Fibroblast of skin of left biceps (primary cell): Measurements from ENCODE around the gene FGGY.
"Not testable (repeated sequence)": the region's sequence is repeated elsewhere in the genome, so short reads cannot be mapped to it uniquely, and the experiment has no call there.

Experiments
- DNase-seq, 2 experiments: peaks; one replicate each; pipeline ENCODE4 v3.0.0-alpha.2; 2013; ENCODE audit warnings: low read depth in 2 of 2

The FGGY gene

DNA sequence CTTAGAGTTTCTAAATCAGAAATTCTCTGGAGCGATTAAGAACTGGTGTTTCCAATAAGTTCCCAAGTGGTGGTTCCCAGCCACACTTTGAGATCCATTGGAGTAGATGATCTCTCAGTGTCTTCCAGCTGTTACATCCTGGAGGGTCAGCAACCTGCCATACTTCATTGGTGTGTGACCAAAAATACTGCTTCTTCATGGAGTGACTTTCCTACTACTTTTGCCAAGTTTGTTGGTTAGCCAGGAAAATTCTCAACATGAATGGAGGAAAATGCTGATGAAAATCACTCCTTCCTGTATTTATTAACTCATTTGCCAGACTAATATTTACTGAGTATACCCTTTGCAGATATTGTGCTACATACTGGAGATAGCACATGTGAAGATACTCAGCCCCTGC lies 186.1 kb downstream of the FGGY start:
- DNase-seq: no peak

DNA sequence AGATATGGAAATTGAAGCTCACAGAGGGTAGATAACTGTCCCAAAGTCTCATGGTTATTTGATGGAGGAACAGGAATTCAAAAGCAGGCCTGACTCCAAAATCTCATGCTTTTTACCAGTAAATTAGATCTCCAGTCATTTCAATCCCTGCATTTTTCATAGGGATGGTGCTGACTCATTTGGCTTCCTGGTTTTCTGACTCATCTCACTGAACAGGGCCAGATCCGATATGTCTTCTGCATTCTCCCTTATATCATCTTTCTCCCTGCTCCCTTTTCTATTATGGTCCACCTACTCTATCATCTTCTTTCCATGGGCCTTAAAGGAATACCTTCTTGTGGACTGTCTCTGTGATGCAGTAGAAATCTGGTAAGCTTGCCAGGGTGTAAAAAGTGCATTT lies 187.2 kb downstream of the FGGY start:
- DNase-seq: peak; percentile 88 to 90

DNA sequence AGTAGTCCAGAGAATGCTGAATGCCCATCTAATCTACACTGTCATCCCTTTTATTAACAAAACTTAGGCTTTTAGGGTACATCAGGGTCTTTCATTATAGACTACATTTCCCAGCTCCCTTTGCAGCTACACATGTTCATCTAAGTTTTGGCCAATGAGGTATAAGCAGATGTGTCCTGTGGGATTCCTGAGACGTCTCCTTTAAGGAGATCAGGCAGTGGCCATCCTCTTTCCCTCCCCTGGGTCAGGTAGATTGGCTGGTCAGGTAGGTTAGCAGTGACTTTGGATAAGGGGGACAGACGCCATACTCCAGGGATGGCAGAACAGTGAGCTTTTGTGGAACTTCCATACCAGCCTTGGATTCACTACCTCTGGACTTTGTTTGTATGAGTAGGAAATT lies 188.3 kb downstream of the FGGY start:
- DNase-seq: no peak

DNA sequence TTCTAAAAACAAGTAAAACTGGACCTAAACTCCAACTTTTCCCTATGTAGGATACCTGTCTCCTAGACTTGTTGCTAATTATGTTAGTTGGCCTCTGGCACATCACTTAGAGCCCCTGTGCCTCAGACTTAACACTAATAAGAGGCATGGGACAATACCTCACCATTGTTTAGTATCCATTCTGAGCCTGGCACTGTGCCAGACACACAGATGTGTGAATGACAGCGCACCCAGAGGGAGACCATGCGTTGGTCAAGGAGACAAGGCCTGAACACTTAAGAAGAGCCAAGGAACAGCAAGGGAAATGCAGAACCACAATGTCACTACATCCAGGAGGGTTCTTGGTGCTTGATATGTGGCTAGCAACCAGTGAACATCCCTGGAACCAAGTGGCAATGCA lies 189.1 kb downstream of the FGGY start:
- DNase-seq: no peak

DNA sequence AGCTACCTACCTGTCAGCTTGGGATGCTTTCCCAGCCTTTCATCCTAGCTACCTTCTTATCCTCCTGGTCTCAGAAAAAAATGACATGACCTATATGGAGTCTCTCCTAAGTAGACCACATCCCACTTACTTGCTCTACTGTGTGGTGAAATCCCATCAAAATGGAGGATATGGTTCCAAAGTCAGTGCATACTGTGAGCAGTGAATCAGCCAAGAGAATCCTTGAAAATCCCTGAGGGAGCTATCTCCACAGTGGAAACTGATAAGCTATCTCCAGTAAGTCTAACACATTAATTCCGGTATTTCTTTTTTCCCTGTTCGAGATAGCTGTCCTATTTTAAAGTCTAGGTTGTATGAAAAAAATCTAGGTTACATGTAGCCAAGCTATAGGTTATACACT lies 189.7 kb downstream of the FGGY start:
- DNase-seq: no peak

DNA sequence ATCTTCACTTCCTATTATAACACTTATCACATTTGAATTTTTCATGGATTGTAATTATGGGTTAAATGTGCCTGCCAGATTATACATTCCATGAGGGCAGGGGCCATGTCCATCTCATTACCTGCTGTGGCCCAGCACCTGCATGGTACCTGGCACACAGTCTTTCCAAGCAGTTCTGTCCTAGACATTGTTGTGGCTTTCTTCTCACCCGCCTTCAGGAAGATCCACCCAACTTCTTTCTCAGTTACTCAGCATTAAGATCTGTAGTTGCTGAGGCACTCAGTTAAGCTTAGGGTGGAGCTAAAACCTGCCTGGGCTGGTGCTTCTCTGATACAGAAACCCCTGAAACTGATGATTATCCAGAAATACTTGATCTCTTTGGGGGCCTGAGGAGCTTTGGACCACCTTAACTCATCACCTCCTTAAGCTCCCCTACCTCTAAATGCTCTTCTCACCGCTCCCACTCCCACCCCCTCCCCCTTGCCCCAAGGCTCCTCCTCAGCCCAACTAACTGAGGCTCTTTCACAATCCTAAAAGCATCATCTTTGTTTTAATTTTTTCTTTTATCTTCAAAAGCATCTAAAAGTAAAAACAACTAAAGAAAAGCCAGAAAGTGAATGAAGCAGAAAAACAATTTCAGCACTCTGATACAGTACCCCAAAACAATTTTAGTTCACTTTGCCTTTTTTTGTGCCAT lies 190.6 kb downstream of the FGGY start:
- no peak for DNase-seq

DNA sequence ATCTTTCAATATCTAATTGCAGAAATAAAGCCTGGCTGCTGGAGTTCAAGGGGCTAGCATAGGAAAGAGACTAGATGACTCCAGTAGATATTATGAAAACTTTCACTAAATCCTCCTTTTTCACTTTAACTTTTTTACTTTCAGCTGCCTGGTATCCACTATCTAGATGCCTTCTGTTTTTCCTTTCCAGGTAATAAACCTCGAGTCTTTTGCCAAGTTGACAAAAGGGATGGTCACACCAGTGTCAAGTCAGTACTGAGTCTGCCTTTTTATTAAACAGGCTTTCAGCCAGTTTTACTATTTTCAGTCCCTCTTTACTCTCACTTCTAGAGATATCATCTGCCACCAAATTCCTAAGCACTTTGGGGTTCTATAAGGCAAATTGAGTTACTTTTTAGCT lies 195.6 kb downstream of the FGGY start:
- DNase-seq: no peak

DNA sequence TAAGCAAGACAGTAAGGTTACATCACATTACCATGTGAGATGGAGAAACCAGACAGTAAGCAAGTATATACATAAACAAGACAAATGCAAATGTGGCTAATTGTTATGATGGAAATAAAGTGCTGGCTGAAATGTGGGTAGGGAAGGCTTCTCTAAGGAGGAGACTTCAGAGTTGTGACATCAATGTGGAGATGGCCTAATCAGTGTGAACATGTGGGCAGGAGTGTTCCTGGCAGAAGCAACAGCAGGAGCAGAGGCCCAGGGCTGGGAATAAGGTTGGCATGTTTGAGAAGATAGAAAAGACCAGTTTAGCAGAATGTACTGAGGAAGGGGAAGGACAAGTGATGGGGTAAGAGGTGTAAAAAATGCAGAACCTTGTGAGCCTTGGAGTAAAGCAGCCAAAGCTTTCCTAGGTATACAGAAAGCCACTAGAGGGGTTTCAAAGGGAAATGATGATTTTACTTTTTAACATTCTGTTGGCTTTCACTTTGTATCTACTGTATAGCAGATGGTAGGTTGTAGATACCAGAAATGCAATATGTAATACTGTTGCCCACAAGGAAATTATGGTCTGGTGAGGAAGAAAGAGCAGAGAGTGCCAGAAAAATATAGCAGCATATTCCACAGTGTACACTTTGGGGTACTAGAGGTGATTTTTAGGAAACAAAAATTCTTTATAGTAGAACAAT lies 197.4 kb downstream of the FGGY start:
- no peak for DNase-seq

DNA sequence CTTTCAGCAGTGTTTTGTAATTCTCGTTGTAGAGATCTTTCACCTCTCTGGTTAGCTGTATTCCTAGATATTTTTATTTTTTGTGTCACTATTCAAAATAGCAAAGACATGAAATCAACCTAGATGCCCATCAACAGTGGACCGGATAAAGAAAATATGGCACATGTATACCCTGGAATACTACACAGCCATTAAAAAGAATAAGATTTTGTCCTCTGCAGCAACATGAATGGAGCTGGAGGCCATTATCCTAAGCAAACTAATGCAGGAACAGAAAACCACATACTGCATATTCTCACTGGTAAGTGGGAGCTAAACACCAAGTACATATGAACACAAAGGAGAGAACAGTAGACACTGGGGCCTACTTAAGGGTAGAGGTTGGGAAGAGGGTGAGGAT lies 199.3 kb downstream of the FGGY start:
- not testable (repeated sequence) for DNase-seq

DNA sequence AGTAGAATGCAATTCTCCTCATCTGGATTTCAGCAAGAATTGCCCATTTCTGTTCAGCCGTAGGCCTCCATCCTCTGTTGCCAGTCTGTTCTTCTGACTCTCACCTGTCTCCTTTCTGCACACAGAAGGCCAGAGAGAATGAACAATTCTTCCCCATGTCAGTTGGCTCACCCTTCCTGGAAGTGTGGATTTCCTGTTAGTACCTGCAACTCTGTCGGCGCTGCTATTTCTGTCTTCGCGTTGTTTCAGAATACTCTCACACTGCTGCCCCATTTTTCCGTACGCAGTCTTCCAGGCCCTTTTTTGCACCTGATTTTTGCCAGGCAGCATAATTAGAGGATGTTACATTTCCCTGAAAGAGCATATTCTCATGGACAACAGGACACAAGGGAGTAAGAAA lies 200.7 kb downstream of the FGGY start:
- DNase-seq: no peak

DNA sequence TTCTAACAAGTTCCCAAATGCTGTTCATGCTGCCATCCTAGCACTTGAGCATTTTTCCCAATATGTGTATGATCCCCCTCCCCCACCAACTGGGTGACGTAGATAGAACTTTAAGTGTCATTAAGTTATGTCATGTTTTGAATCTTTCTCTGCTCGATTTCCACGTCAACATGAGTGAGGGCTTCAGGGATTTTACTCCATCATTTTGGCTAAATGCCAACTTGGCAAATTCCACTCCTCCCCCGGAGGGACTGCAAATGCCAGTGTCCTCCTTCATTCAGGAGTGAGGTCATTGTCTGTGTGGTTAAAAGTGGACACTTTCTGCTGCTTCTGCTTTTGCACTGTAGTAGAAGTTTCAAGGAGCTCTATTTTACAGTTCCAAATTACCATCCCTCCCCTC lies 201.7 kb downstream of the FGGY start:
- DNase-seq: no peak

DNA sequence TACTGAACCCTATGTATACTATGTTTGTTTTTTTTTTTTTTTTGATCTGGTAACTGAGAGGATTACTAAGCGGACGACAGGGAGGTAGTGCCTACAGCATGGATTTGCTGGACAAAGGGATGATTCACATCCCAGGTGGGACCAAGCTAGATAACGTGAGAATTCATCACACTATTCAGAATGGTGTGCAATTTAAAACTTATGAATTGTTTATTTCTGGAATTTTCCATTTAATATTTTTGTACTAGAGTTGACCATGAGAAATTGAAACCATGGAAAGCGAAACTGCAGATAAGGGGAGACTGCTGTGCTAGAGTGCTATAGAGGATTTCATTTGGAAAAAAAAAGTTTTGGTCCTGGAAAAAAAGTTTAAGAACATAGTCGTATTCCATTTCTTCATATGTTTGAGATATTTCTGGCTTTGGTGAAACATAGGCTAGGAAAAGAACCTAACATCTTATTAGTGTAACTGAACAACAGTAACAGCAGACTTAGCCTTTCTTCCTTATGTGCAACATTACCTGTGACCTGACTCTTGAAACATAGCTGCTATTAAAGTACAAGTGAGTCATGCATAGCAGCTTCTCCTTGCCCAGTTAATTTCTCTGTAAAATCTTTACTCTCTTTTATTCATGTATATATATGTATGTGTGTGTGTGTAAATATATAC lies 202.5 kb downstream of the FGGY start:
- no peak for DNase-seq

DNA sequence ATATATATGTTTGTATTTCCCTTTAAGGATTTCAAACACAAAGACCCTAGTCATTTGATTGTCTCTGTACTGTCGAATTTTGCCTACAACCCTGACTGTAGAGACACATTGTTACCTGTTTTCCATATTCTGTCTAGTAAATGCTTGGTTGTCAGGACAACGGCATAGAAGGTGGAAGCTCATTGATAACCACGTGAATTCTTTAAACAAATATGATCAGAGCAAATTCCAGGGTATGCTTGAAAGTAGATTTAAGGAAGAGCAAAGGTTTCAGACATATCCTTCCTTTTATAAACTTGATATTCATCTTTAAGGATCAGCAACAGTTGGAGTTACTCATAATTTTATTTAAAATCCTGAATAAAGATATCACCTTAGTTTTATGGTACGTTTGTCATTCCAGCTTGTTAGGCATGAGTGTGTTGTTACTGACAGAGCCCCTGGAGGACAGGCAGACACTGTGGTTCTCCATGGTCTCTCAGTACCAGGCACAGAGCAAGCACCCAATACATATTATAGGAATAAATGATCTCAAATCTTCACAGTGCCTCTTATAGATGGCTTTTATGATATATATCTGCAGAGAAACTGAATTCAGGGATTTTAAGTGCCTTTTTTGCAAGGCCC lies 203.2 kb downstream of the FGGY start:
- DNase-seq: no peak

DNA sequence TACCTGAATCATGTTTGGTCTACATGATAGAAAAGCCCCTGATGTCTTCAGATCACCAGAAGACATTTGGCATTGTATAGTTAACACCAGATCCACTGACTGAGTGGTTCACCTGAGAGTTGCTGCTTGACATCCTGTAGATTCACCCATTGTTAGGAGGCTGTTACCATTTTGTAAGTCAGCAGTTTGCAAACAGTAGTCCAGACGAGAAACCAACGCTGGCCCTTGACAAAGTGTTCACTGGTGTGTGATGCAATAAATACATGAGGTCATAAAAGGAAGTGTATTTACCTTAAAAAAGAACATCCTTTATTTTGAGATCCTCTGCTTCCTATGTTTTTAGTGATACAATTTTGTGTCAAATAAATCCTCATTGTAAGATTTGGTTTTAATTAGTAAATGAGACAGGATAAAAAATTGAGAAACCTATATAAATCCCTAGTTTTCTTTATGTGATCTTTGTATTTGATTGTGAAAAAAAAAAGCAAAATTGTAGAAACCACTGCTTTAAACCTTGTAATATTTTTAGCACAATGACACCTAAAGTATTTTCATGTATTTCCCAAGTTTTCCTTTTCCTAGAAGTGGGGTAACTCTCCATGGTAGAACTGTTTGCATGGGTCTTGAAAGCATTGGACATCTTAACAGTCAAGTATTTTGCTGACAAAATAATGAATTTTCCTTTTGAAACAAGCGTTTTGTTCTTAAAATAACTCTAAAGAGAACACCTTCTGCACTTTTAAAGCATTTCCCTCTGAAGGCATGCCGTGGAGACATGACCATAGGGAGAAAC lies 204.3 kb downstream of the FGGY start:
- DNase-seq: no peak

DNA sequence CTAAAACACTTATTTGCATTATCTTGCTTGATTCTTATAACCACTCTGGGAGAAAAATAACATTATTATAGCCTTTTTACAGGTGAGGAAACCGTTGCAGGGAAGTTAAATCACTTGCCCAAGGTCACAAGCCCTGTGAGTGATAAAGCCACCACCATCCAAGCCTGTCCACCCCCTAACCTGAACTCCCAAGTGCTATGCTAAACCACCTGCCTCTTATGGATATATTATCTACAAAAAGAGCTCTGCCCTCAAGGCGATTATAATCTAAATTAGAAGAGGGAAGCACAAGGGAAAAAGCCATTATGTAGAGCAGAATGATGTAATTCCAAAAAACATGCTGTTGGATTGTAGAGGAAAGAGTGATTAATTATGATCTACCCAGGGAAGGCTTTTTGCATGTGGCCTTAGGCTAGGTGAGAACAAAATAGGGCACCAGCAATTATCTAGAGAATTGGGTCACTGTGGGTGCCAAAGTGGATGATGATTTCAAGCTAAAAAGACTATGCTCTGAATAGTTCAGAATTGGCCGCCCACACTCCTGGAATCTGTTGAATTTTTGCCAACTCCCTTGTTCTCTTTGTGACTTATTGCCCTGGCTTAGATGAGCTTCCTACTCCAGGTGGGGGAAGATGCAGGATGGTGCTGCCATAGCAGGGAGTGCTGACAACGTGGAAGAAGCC lies 205.3 kb downstream of the FGGY start:
- DNase-seq: no peak

DNA sequence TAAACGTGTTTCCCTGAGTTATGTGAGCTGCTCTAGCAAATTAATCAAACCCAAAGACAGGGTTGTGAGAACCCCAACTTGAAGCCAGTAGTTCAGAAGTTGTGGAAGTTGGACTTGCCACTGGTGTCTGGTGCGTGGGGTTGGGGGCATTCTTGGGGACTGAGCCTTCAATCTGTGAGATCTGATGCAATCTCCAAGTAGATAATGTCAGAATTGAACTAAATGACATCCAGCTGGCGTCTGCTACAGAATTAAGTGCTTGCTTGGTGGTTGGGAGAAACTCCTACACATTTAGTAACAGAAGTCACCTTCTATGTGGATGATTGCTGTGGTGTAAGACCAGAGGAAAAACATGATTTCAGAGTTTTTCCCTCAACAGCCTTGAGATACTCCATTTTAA lies 207.4 kb downstream of the FGGY start:
- DNase-seq: no peak

DNA sequence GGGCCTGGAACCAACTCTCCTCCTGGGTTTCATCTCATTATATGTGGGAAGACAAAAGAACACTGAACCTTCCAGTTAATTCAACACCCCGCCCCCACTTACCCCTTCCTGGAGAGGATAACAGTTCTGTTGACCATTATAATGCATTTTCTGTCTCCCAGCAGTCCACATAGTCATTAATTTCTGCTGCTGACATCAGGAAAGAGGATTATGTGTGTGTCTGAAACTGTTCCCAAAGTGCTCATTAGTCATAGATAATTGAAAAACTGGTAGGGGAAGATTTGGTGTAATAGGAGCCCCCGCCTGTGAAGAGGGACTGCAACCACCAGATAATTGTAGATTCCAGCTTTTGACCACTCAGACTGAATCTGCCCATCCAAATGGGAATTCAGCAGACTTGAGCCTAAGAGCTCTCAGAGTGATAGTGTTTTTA lies 208.7 kb downstream of the FGGY start:
- peak; percentile 62 to 70 for DNase-seq

DNA sequence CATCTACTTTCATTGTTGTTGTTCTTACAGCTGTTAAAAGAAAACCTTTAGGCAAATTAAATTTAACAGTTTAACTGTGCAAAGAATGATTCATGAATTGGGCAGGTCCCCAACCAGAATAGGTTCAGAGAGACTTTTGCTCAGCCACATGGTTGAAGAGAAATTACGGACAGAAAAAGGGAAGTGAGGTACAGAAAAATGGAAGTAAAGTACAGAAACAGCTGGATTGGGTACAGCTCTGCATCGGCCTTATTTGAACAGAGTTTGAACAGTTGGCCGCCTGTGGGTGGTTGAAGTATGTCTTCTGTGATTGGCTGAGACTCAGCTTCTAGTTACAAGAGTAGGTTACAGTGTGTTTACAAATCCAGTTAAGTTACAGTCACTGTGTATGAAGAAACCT lies 210.1 kb downstream of the FGGY start:
- no peak for DNase-seq

DNA sequence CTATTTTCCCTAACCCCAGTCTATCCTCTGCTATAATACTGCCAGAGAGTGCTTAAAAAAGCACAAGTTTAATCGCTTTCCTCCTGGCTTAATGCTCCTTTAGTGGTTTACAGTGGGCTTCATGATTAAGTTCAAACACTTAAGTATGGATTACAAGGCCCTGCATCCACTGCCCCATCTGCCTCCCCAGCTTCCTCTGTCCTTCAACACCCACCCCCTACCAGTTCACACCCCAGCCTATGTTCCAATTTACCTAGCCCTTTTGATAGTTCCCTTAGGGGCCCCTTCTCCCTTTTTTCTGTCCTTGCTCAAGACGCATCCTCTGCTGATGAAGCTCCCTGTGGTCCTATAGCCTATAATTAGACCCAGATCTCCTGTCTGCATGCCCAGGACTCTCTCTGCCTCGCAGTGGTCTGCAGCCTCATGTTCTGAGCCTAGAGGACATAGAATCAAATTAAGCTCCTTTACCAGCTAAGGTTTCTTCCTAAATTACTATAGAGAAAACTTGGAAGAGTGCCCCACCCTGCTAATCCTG lies 212.5 kb downstream of the FGGY start:
- no peak for DNase-seq

DNA sequence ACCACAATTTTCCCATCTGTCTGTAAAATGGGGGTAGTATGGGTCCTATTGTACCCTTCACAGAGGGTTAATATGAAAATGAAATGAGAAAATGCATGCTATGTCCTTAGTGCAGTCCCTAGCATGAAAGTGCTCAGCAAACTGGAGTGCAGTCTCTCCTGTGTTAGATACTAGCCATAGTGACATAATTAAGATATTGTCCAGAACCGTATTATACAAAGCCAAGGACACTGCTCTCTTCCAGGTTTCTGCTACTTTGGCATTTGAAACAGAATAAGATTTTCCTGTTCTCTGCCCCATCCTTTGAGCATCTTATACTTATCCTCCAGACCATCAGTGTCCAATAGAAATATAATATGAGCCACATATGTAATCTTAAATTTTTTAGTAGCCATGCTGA lies 213.4 kb downstream of the FGGY start:
- no peak for DNase-seq
